ENCODE measurements around the gene RTKN2. TPM values are rescaled to one million over a fixed set of nuclear protein-coding genes. Genes with fewer than 3 reads are reported as not detected.

Gene RTKN2
- total RNA-seq, 1 experiment from 2014 or later, result 14.4 TPM

DNA sequence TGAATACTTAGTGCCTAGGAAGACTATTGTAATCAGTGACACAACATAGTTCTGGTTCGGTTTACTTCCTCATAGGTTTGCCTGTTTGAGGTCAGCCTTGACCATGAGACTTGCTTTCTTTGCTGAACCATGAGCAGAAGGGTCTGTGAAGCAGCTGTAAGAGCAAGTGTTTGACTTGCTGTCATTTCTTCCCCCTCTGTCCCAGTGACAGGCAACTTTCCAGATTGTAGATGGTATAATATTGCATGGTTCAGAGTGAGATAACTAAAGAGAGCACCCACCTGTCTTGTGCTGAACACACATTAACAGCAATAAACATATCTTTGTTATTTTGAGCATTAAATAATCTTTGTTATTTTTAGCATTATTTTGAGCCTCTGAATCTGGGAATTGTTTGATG, 9.3 kb upstream of the RTKN2 start:
- H3K23me2 ChIP-seq (ENCODE audit: insufficient read length, low read depth, low read length, poor library complexity, severe bottlenecking), result no peaks in the 10 kb centered on the region
- no peak overlapping the region for H3K18ac ChIP-seq (ENCODE audit: insufficient read length, low read depth, low read length)
- no peak overlapping the region for H3K27ac Mint-ChIP-seq
- H3T11ph ChIP-seq (ENCODE audit: low read length), result no peak overlapping the region
- no peak overlapping the region for H3K4me2 ChIP-seq (ENCODE audit: insufficient read depth, insufficient read length, low read length)
- H4K8ac ChIP-seq (replicated peaks; ENCODE audit: insufficient read length, low read depth, low read length), result no peak overlapping the region
- no peak overlapping the region for H3K27ac ChIP-seq (ENCODE audit: insufficient read length, low read depth, low read length)
- no peaks in the 10 kb centered on the region for H4K20me1 ChIP-seq (ENCODE audit: control insufficient read depth, insufficient read depth, insufficient read length)
- no peak overlapping the region for H3K4ac ChIP-seq (ENCODE audit: low read depth, low read length)
- H3K23ac ChIP-seq (ENCODE audit: insufficient read length, low read depth, low read length), result no peak overlapping the region
- no peak overlapping the region for H2AK5ac ChIP-seq (ENCODE audit: insufficient read length, low read length)
- H3K9me3 ChIP-seq (ENCODE audit: control insufficient read depth, low read depth, low read length), result no peaks in the 10 kb centered on the region
- H3K36me3 Mint-ChIP-seq (ENCODE audit: insufficient read depth in 1 of 3, low read depth in 3 of 3), result no peaks in the 10 kb centered on the region
- H2BK5ac ChIP-seq (ENCODE audit: insufficient read length, low read length), result no peak overlapping the region
- no peaks in the 10 kb centered on the region for H3K4me1 Mint-ChIP-seq
- TF ChIP-seq, protein P1, sequence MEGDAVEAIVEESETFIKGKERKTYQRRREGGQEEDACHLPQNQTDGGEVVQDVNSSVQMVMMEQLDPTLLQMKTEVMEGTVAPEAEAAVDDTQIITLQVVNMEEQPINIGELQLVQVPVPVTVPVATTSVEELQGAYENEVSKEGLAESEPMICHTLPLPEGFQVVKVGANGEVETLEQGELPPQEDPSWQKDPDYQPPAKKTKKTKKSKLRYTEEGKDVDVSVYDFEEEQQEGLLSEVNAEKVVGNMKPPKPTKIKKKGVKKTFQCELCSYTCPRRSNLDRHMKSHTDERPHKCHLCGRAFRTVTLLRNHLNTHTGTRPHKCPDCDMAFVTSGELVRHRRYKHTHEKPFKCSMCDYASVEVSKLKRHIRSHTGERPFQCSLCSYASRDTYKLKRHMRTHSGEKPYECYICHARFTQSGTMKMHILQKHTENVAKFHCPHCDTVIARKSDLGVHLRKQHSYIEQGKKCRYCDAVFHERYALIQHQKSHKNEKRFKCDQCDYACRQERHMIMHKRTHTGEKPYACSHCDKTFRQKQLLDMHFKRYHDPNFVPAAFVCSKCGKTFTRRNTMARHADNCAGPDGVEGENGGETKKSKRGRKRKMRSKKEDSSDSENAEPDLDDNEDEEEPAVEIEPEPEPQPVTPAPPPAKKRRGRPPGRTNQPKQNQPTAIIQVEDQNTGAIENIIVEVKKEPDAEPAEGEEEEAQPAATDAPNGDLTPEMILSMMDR (conservative IDR thresholded peaks at IDR 0.05), result no peak
- no peaks in the 10 kb centered on the region for H3K27me3 Mint-ChIP-seq (ENCODE audit: low read depth)
- H3K4me1 ChIP-seq (ENCODE audit: insufficient read depth, low read length), result no peaks in the 10 kb centered on the region
- no peak overlapping the region for H2AFZ ChIP-seq (ENCODE audit: low read length)
- H3K79me2 ChIP-seq (ENCODE audit: insufficient read depth, low read length), result no peaks in the 10 kb centered on the region
- H2BK12ac ChIP-seq (ENCODE audit: insufficient read length, low read depth, low read length), result no peak overlapping the region
- H3K9ac ChIP-seq (ENCODE audit: extremely low read depth, insufficient read length, low read length), result no peak overlapping the region
- no peaks in the 10 kb centered on the region for H3K79me1 ChIP-seq (ENCODE audit: insufficient read depth, low read depth, low read length, poor library complexity, severe bottlenecking)
- no peak overlapping the region for H2BK20ac ChIP-seq (ENCODE audit: low read depth, low read length, poor library complexity, severe bottlenecking)
- no peak overlapping the region for H2BK15ac ChIP-seq (ENCODE audit: low read depth, low read length)
- H3K27me3 ChIP-seq (ENCODE audit: insufficient read depth, low read length), result no peaks in the 10 kb centered on the region
- H4K5ac ChIP-seq (ENCODE audit: insufficient read length, low read depth, low read length), result no peak overlapping the region
- WGBS (ENCODE audit: extremely low coverage, insufficient read length, low lambda C conversion rate), result no CpG with 5 or more reads among the region's 1 CpG
- no peak overlapping the region for H4K91ac ChIP-seq (ENCODE audit: insufficient read length, low read depth, low read length)
- DNase-seq, result no peak
- no peak overlapping the region for H3K14ac ChIP-seq (ENCODE audit: insufficient read depth, low read length)
- H3K9me3 Mint-ChIP-seq, result no peaks in the 10 kb centered on the region; a peak in 1 of 5 replicates
- no peak overlapping the region for H2BK120ac ChIP-seq (ENCODE audit: low read depth, low read length, poor library complexity, severe bottlenecking)
- no peak overlapping the region for H3K4me3 Mint-ChIP-seq
- H3K56ac ChIP-seq (ENCODE audit: insufficient read length, low read depth, low read length), result no peak overlapping the region

Data from H9 (cell line).